ENCODE data around the gene CDH4.

The CDH4 gene

GRCh38 chr20:61803915-61804751, 552.1 kb downstream of the CDH4 start:
- DNase-seq = no peak

DNA sequence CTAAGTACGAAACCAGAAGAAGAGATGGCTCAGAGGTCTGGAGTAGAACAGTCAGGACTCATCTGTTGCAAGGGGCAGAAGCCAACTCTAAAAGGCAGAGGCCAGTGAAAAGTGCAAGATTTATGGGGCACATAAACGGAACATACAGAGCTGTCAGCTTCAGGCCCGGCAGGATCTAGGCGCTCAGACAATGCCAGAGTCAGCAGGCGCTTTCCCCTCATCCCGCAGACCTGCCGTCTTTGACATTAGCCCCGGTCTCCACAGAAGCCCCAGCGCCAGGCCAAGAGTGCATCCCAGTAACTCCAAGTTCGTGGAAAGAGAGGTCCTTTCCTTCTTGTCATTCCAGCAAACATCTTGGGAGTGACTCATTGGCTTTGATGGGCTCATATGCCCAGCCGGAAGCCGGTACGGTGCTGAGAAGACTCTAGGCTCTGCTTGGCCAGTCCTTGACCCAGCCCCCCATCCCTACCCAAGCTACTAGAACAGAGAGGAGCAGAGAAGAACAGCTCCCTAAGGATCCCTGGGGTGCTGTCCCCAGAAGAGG, 552.8 kb downstream of the CDH4 start:
- no peak for DNase-seq

DNA sequence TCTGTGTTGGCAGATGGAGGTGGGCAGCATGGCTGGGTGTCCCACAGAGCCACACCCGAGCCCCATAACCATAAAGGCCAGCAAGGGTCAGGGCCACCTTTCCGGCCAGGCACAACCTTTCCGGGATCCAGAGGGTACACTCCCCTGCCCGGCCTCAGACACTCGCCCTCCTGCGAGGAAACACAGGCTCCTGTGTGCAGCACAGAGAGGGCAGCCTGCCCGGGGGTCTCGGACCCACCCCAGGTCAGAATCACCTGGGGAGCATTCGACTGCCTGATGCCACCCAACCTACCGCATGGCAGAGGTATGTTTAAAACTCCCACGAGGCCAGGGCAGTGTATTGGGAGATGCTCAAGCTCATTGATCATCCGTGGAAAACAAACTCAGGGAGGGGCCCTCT, 553.3 kb downstream of the CDH4 start:
- no peak for DNase-seq

- no peak for DNase-seq
Measured at GRCh38 chr20:61805781-61806180, 553.7 kb downstream of the CDH4 start.

GRCh38 chr20:61806314-61806713, 554.3 kb downstream of the CDH4 start:
- DNase-seq = no peak

- DNase-seq = no peak
Measured at GRCh38 chr20:61806995-61807394, 554.9 kb downstream of the CDH4 start.

GRCh38 chr20:61807471-61808160, 555.6 kb downstream of the CDH4 start:
- no peak for DNase-seq

DNA sequence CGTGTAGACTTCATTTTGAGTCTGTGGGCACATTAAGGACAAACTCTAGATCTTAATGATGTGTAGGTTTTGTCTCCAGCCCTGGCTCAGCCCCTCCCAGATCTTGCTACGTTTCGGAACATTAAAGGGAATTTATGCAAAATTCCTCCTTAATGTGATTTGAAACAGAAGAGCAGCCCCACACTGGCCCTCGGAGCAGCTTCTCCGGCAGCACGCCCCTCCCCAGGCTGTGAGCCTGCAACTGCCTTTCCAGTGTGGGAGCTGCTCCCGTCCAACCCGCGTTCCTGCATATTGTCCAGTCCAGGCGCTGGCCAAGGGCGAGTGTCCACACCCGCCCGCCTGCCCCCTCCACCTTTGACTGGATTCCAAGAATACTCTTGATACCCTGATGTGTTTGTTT, 556.4 kb downstream of the CDH4 start:
- no peak for DNase-seq

- no peak for DNase-seq
Measured at GRCh38 chr20:61809006-61809770, 557.1 kb downstream of the CDH4 start.

DNA sequence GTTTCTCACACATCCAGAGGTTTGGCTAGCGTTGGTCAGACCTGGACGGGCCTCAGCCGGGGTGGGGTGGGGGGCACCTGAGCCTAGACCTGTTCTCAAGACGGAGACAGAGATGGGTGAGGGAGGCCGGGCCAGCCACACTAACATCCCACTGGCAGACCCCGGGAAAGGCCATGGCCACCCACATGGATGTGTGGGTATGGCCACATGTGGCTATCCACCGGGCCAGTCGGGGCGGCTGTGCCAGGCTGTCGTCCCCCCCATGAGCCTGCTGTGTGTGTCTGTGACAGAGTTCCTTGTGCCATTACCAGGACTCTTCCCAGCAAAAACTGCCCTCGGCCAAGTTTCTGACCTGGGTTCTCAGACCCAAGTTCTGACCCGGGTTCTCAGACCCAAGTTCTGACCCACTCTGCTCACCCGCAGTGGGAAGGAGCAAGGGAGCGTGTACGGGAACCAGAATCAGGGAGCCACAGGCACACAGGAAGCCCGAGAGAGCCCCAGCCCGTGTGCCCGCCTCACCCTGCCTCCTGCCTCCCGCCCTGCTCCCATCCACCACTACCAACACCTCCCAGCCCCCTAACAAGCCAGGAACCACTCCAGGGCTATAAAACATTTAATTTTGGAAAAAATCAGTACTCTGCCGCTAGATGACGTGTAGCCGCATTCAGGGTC, 558.1 kb downstream of the CDH4 start:
- DNase-seq = no peak

DNA sequence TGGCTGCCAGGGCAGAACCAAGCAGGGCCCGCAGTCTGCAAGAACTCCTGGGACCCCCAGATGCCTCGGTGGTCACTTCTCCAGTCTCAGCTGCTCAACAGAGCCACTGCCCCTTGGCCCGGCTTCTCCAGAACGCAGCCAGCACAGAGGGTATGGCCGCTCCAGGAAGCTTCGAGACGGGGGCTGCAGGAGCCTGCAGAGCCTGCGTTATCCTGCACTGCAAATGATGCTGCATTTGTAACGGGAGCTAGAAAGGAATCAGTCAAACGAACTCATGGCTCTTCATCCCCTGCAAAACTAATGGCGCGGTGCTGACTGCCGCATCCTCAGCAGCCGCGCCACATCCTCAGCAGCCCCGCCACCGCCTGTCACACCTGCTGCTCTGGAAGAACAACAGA, 558.7 kb downstream of the CDH4 start:
- DNase-seq = no peak

GRCh38 chr20:61811166-61811565, 559.1 kb downstream of the CDH4 start:
- no peak for DNase-seq

- no peak for DNase-seq
Measured at GRCh38 chr20:61812121-61812844, 560.2 kb downstream of the CDH4 start.

DNA sequence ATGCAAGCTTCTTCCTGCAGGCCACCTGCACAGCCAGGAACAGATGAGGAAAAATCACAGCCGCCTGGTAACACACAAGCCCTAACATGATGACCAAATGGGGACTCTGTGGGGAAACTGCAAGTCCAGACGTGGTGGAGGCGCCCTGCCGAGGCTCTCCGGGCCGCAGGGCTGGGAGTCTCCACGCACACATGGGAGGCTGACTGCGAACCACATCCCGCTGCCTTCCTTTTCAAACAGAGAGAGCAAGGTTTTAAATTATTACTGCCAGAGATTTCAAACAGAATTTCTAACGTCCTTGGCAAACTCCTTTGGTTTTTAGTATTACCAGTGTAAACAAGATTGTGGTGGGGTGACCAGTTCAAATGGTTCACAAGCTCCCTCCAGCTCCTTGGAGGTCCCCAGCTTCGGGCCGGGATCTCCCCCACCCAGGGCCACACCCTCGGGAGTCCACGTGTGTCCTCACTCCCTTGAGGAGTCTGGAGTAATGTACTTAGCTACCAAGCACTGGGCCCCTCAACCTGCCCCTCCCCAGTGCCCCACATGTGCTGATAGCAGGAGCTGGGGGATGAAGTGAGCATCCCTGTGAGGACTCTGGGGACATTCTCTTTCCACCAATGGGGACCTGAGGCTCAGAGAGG, 560.9 kb downstream of the CDH4 start:
- DNase-seq = no peak

GRCh38 chr20:61813791-61814190, 561.7 kb downstream of the CDH4 start:
- DNase-seq = no peak

- DNase-seq = no peak
Measured at GRCh38 chr20:61814244-61814643, 562.2 kb downstream of the CDH4 start.

- no peak for DNase-seq
Measured at GRCh38 chr20:61814726-61815125, 562.7 kb downstream of the CDH4 start.

GRCh38 chr20:61815176-61815575, 563.1 kb downstream of the CDH4 start:
- DNase-seq = no peak

DNA sequence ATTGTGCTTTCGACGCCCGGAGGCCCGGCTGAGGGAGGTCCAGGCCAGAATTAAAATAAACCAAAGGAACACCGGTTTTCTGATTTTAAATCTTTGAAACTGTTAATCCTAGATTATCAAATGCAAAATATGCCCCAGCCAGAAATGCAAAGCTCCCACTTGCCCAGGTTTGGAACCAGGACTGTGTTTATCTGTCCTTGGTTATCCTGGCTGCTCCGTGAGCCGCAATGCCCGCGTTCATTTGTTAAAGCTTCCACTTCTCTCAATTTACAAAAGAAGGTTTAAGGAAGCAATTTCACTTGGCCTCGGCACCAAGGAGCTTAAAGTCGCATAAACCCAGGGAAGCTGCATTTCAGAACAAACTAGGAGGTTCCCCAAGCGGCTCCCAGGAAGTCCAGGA, 563.6 kb downstream of the CDH4 start:
- no peak for DNase-seq

GRCh38 chr20:61816606-61817460, 564.8 kb downstream of the CDH4 start:
- no peak for DNase-seq

DNA sequence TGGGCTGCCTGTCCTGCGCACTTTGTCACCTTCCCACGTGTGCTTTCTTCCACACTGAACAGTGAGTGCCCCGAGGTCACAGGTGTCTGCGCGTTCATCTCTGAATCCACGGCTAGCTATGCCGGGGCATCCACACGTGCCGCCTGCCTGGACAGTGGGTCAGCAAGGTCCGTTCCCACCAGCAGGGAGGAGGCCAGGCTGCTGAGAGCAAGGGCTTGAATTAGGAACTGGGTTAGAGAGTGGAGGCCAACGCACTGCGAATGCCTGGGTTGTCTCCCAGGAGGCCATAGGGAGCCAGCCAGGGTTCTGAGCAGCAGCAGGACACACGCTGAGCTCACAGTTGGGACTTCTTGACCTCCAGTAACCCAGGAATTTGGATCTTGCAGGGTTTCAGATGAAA, 565.5 kb downstream of the CDH4 start:
- DNase-seq = no peak

Measured in SIG-M5 (cell line).